NCI-H510A (cell line): Measurements from ENCODE around the gene AGXT2.
"Not testable (repeated sequence)": the region's sequence is repeated elsewhere in the genome, so short reads cannot be mapped to it uniquely, and the experiment has no call there.

Experiments
- DNase-seq: peaks from one replicate; lab custom pipeline; 2025; lab: John Stamatoyannopoulos, UW

AGXT2 gene

DNA sequence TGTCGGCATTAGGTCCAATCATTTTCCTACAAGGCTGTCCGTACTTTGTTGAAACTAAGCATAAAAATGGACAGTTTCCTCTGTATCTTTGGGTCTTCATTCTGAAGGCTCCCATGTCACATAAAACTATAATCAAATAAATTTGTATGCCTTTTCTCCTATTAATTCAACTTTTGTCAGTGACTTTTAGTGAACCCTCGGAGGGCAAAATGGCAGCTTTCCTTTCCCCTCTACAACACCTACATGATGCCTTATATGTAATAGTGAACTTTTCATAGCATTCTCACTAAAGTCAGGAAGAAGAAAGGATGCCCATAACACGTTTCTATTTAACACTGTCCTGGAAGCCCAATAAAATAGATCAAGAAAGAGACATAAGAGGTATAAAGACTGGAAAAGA lies 5.1 kb upstream of the AGXT2 start:
- DNase-seq = no peak

DNA sequence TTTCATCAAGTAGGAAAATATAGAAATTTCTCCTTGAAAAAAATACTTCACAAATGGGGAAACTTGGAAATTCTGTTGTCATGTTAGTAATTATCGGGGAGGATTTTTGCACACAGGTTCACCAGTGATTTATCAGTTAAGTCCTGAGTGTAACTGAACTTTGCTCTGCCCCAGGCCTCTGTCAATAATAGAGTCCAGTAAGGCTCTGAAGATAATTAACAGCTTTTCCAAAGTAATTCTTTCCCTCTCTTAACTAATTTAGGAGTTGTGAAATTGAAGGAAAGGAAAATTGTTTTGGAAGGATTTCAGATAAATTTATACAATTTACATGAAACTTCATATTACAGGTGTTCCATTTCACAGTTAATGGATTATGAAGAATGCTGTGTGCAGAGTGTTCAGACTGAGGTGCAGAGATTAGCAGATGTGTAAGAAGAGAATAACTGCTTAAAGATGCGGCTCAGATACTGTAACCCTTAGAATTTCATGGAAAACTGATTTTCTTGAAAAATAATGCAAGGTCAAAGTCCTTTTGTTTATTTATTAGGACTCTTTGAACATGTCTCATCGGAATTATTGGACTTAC lies 2.9 kb upstream of the AGXT2 start:
- DNase-seq = no peak

DNA sequence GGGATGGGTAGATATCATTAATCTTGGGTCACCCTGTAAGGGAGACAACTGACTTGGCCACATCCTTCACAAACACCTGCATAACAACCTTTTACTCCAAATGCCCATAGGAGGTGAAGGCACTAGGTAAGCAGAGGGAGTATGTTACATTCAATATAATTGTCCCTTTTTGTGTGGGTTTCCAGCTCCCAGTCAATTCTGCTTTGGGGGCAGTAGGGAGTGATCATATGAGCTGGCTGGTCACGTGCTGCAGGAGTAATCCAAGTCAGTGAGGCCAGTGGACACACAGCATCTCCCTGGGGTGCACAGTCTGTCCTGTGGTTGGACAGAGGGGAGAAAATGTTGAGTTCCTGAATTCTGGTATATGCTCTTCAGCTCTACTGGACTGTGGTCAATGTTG lies 1.2 kb upstream of the AGXT2 start:
- no peak for DNase-seq

- DNase-seq = no peak
Observed at GRCh38 chr5:35046774-35047173, 975 bp downstream of the AGXT2 start.

GRCh38 chr5:35045280-35045679 lies 2.5 kb downstream of the AGXT2 start:
- no peak for DNase-seq

DNA sequence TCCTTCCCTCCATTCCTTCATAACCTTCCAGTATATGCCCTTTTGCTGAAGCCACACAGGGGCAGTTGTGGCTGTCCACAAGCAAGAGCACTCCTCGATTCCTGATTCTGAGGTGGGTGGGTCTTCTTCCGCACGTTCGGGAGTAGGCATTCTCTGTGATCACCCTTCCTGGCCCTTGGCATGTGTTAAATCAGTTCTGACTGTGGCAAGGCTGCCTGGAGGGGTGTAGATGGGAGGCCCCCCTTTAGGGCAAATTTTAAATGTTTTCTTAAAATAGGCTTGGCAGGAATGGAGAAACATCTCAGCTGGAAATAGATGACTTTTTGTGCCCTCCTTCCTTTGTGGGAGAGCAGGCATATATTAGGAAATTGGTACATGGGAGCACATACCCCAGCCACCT lies 3.1 kb downstream of the AGXT2 start:
- DNase-seq = no peak

DNA sequence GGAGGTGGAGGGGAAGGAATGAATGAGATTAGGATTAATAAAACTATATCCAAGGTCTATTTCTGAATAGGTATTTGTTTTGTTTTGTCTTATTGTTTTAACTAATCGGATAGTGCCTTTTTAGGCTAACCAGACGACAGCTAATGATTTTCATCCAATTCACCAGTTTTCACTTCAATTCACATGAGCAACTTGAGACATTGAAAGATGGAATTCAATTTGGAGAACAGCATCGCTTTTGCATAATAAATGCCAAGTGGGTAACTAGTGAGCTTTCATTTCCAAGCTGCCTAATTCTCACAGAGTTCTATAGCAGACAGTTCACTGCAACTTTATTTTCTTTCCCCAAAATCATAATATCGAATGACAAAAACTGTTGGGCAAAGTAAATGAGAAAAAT lies 5.0 kb downstream of the AGXT2 start:
- no peak for DNase-seq

DNA sequence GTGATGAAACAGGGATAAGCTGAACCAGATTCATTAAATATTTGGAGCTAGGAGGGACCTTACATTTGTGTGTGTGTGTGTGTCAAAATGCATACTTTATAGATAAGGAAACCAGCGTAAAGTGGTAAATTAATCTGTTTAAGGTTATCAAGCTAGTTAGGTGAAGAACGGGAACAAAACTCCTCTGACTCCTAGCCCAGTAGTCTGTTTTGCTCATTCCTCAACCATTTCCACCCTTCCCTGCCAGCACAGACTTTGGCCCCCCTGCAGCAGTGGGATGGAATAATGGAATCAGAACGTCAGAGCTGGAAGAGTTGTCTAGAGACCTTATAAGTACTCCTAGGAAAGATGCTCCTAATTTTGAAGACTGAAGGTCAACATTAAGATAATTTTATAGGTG lies 6.5 kb downstream of the AGXT2 start:
- DNase-seq = no peak

DNA sequence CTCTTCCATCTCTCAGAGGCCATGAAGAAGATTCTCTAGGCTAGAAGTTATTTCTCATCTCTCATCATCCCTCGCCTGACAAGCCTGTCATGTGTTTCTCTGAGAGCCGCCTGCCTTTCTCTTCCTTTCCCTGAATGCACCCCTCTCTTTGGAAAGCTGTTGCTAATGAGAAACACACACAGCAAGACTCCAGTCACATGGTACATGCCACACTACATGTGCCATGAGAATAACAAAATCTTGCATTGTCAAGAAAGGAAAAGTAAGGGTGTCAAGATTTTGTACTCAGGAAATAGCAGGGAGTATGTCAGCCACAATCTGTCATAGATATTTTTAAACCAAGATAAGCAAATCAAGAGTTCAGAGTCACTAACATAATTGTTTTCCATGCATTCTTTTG lies 8.9 kb downstream of the AGXT2 start:
- DNase-seq = no peak

- no peak for DNase-seq
Observed at GRCh38 chr5:35036536-35036935, 11.2 kb downstream of the AGXT2 start.

GRCh38 chr5:35035929-35036328 lies 11.8 kb downstream of the AGXT2 start:
- not testable (repeated sequence) for DNase-seq

- DNase-seq = no peak
Observed at GRCh38 chr5:35035271-35035670, 12.5 kb downstream of the AGXT2 start.

GRCh38 chr5:35032356-35032755 lies 15.4 kb downstream of the AGXT2 start:
- DNase-seq = no peak

DNA sequence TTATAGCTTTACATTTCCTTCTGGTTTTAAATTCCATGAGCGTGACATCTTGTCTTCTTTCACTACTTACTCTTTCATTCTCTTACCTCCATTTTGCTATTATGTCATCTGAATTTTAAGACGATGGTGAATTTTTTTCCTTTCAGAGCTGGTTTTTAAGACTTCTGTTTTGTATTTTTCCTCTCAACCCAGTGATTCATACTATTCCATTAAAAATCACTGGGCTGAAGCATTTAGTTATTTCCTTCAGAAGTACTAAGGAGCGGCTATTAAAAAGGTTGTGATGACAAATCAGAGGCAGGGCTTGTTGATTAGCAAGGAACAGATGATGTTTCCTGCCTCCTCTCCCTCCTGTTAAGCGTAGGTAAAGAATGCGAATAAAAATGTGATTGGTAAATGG lies 16.5 kb downstream of the AGXT2 start:
- DNase-seq = no peak

GRCh38 chr5:35030426-35031100 lies 17.2 kb downstream of the AGXT2 start:
- no peak for DNase-seq

DNA sequence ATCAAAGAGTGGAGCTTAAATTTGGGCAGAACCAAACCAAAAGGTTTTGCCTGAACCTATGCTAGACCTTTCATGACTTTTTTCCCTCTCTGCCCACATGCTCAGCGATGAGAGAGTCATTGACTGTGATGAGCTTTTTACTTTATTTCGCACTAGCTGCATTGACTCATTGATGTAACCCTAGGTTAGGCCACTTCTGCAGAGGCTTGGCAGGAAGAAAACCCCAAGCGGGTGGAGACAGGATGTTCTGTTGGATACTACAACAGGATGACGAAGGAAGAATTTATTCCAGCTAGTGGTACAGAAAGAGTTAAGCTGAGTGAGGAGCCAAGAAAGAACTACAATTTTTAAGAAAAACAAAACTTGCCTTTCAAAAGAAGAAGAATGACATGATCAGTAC lies 18.4 kb downstream of the AGXT2 start:
- no peak for DNase-seq

DNA sequence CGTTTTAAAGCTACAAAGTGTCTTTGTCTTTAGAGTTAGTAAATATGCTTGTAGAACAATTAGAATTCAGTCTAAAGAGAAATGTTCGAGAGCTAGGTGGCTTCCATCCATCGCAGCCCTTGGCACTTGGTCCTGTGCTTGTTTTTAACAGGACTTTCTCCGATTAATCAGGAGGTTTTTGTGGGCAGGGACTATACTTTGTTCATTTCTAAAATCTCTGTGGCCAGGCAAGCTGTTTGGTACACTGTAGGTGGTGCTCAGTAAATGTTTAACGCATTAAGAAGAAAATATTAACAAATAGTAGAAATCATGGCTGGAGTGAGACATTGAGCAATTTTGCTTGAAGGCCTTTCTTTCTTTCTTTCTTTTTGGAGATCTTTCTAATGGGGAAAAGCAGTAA lies 20.8 kb downstream of the AGXT2 start:
- DNase-seq = no peak

DNA sequence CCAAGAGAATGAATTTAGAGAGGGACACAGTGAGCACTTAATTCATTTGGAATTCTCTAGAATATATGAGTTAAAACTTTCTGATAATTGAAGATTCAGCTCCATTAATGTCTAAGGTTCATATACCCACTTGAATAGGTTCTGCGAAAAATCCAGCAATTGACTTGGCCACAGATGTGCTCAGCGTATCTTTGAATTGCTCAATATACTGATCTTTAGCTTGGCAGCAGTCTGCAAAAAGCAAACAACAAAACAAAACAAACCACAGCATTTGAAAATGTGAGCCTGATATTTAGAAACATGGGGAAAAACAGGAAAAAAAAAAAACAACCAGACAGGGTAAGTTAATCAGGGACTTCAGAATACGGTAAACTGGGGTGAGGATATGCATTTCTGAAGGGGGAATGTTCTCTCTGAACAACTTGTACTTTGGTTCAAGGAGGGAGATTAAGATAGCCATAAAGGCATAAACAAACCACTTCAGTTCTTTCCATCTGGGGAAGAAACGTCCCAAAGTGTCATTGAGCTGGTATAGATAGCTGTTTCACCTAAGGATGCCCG lies 21.4 kb downstream of the AGXT2 start:
- no peak for DNase-seq

DNA sequence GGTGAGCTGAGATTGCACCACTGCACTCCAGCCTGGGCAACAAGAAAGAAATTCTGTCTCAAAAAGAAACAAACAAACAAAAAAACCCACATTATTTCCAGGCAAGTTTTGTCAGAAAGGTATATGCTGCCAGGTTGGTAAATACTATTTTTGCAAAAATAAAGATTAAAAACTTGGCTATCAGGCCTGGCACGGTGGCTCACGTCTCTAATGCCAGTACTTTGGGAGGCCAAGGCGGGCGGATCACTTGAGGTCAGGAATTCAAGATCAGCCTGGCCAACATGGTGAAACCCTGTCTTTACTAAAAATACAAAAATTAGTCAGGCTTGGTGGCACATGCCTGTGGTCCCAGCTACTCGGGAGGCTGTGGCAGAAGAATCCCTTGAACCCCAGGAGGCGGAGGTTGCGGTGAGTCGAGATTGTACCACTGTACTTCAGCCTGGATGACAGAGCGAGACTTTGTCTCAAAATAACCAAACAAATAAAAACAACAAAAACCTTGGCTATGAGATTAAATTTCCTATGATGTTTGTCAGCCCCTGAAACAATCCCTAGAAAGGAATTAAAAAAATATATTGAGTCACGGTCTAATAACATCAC lies 22.7 kb downstream of the AGXT2 start:
- DNase-seq = no peak

DNA sequence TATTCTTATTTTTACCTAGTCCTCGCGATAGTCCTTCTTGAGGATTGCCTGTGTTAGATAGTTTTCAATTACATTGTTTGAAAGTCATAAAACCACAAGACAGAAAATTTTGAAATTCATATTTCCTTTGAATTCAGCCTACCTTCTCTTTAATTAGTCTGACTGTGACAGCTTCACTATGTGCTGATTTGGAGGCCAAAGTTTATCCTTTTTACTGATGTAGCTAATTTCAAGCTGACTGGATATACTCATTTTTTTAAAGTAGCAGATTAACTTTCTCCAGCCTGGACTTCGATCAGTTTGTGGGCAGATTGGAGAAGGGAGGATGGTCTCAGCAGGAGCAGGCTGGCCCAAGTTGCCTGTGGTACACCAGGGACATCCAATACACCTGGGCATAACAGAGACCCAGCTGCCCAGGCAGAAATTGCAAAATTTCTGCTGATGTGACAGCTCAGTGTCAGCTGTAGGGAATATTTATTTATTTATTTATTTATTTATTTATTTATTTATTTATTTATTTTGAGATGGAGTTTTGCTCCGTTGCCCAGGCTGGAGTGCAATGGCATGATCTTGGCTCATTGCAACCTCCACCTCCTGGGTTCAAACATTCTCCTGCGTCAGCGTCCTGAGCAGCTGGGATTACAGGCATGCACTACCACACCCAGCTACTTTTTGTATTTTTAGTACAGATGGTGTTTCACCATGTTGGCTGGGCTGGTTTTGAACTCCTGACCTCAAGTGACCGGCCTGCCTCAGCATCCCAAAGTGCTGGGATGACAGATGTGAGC lies 24.2 kb downstream of the AGXT2 start:
- DNase-seq = no peak

DNA sequence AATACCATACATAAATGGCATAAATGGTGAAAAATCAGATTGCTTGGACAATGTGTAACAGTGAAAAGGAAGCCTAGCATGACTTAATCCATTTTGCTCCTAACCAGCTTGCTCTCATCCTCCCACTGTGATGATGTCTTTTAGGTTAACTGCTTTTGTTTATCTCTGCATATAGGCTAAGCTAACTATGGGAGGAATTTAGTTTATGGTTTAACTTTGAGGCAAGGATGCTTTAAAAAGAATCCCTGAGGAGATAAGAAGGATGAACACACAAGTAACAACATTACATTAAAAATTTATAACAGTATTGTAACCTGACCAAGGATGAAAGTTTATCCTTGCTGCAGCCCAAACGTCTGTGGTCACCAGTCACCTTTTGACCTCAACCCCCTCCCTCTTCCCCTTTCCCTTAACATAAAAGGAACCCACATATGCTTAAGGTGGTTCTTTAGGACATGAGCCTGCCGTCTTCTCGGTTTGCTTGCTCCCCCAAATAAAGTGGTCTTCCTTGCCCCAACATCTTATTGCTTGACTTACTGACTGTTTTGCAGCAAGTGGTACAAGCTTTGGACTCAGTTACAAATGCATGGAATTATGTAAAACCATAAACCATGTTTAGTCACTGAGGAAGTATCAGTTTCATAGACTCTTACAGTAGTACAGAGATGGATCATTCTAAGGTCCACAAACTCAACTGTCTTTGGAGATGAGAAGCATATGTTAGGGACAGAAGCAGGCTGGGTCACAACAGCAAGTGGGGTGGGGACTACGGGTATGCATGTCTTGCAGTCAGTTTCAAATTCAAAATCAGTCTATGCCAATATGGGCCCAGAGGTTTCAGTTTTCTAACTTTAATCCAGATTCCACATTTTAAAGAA lies 31.3 kb downstream of the AGXT2 start:
- DNase-seq = no peak

DNA sequence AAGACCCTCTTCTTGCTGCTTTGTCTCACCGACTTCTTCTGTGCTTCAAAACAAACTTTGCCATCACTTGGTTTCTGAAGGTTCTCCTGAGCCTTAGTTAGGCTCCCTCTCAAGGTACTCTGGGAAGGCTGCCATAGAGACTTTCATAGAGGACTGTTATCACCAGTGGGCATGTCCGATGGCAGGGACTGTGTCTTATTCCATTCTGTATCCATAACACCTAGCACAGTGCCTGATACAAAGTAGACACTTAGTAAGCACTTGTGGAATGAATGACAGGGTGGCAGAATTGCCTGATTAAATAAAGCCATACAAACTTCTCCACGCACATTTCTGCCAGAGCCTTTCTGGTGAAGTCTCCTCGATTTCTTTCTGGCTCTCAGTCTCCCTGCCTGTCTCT lies 32.7 kb downstream of the AGXT2 start:
- no peak for DNase-seq
